Aortic smooth muscle cell (primary cell): ENCODE measurements around the gene C19orf44. TPM values are rescaled to one million over a fixed set of nuclear protein-coding genes. Genes with fewer than 3 reads are reported as not detected.

ENCODE experiments used
- total RNA-seq: library from RNA; depleted of rRNA; stranded (reverse); fragments of >200 nt; gene quantifications from 2 replicates; pipeline ENCODE4 v1.2.3, GENCODE V29; 2014

C19orf44 gene
- 1.8 and 3.0 TPM in 2 replicates for total RNA-seq

GRCh38 chr19:16495982-16496612 is at the start of gene C19orf44, which contains the start of gene CALR3:
C19orf44 (plus strand) TSS chr19:16496394; CDS start chr19:16500793, 4,399 bp downstream.
CALR3 (minus strand) TSS chr19:16496167; CDS start chr19:16496129, 38 bp downstream.

DNA sequence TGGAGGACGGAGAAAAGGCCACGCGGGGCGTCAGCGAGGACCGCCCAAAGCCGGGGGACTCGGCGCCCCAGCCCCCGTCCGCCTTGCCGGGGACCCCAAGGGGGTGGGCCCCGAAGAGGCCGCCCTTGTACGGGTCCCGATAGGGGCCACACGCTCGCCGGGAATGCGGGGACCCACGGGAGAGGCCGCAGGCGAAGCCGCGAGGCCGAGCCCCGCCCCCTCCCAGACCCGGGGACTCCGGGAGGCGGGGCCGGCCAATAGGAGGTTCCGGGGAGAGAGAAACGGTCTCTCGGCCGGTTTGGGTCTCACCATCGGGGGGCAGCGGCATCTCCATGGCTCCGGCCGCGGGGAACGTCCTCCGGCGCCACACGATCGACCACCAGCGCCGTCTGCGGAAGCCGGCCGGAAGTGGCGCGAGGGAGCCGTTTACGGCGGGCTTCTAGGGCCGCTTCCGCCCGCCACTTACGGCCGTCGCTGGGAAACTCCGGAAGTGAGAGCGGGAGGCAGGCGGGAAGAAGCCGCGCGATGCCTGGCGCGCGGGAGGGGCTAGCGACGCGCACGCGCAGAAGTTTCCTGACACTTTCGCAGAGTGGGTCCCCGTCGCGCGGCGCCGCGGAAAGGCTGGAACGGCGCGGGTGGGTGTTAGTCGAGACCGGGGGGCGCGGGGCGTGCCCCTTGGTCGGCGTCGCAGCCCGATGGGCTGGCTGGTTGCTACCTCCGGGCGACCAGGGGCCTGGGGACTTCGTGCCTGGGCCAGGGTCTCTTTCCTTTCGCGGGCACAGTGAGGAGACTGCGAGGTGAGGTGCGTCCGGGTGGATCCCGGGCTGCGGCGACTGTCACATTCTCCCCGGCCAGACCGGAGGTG is 46.1 kb downstream of the C19orf44 start, which contains the start of gene CHERP:
TSS of gene CHERP (minus strand) at position 393 of the 865 bp plus-strand sequence. CDS start at position 334, 59 bp downstream.

Other genes with a start within 250 kb of the C19orf44 start
- gene KLF2, start 171.6 kb upstream of the C19orf44 start, total RNA-seq, result 3.2 and 12.9 TPM in 2 replicates
- 6.5 and 7.2 TPM in 2 replicates for gene EPS15L1, start 24.4 kb upstream of the C19orf44 start, total RNA-seq
- 0.06 TPM in 1 of 2 replicates, not detected in the other for gene CALR3, start 227 bp upstream of the C19orf44 start, total RNA-seq
- 3.6 and 7.0 TPM in 2 replicates for gene CHERP, start 46.0 kb downstream of the C19orf44 start, total RNA-seq
- 21.1 and 21.3 TPM in 2 replicates for gene SLC35E1, start 76.0 kb downstream of the C19orf44 start, total RNA-seq
- 3.7 and 4.0 TPM in 2 replicates for gene MED26, start 131.8 kb downstream of the C19orf44 start, total RNA-seq
- 64.1 and 80.5 TPM in 2 replicates for gene SMIM7, start 163.8 kb downstream of the C19orf44 start, total RNA-seq
- gene TMEM38A, start 164.7 kb downstream of the C19orf44 start, total RNA-seq, result 5.4 and 5.9 TPM in 2 replicates
- gene NWD1, start 223.5 kb downstream of the C19orf44 start, total RNA-seq, result under 0.01 TPM in 1 of 2 replicates, not detected in the other